A204.1 (cell line): Measurements from ENCODE around the gene PPP1R7.

Experiments
- FAIRE-seq: peaks from 2 replicates; lab custom pipeline; 2012; peaks lifted over from hg19 to GRCh38; lab: Jason Lieb, UNC

Gene PPP1R7

DNA sequence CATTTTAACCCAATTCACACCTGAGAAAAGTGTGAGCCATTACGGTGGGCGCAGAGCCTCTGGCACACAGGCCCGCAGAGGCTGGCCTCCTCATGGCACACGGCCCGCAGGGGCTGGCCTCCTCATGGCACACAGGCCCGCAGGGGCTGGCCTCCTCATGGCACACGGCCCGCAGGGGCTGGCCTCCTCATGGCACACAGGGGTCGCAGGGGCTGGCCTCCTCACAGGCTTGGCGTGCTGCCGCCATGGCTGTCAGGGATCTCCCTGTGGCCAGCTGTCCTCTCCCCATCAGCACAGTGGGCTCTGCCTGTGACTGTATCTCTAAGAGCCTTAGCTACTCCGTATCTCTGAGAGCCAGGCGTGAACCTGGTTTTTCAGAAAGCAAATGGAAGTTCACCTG is 62.8 kb downstream of the PPP1R7 start:
- FAIRE-seq: no peak

DNA sequence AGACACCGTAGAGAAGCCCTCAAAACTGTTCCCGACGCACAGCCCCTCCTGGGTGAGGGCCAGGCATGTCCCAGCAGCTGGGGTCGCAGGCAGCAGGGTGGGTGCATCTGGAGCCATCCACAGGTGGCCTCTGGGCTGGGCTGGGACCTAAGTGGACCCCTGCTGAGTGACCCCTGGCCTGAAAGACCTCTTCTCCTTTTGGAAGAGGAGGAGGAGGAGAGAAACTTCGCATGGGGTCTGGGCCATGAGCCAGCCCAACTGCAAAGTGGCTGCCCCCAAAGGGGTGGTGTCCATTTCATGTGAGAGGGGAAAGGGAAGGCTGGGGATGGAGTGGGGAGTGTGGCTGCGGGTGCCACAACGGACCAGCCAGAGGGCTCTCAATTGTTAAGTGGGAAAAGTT is 63.3 kb downstream of the PPP1R7 start:
- no peak for FAIRE-seq

DNA sequence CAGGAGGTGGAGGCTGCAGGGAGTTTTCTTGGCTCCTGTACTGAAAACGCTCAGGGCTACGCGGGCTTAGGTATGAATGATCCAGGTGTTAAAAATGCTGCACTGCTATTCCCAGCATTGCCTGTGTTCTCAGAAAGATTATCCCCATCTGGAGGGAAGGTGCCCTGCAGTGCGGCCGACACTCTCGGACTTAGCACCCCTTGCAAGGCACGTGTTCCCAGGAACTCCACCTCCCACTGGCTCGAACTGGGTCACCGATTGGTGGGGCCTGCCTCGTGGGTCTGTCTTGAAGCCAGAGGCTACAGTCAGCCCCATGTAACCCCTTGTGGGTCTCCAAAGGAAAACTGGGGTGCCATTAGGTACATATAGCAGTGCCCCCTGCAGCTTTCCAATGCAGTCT is 63.9 kb downstream of the PPP1R7 start:
- no peak for FAIRE-seq

DNA sequence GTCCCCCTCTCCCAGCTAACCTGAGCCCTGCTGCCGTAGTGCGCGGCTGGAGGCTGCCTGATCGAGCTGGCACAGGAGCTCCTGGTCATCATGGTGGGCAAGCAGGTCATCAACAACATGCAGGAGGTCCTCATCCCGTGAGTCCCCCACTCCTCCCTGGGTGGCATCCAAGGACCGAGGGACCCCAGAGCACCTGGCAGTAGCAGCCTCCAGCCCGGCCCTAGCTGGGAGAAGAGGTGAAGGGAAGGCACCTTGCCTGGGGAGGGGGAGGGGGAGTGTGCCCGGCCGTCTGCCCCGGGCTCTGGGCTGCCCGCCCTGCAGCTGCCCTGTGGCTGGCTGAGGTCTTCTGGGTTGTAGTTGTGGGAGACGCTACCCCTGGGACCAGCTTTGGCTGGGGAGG is 64.5 kb downstream of the PPP1R7 start:
- no peak for FAIRE-seq

DNA sequence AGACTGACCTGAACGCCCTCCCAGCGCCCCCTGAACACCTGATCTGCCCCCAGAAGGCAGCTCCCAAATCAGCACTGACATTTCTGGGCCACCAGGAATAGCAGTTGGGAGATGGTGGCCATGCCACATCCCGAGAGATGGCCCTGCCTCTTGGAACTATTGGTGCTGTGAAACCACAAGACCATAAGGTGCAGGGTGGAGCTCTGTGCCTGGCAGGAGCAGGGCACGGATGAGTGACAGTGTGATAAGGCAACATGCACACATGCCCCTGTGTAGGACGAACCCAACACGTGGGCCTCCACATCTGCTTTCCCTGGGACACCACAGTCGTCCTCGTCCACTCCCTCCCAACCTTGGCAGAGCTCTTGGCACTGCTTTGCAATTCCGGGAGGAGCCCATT is 65.2 kb downstream of the PPP1R7 start:
- FAIRE-seq: no peak

DNA sequence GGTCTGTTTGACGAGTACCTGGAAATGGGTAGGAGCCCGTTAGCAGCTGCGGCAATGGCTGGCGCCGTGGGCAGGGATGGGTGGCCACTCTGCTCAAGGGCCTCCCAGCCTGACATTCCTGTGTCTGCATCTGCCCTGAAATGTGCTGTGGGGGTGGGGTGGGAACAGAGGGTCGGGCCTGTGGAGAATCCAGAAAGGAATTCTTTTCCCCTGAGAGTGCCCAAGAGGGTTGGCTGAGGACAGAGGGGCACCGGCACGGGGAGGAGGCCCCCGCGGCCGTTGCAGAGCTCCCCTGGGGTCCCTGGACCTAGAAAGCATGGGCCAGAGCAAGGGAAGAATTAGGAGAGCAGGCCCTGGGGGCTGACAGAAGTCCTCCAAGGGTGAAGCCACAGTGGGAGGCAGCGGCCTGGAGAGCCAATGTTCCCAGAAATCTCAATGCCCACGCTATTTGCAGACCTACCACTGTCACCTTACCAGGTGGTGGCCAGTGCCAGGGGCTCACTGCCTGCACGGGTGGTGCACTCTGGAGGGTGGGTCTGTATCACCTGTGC is 66.0 kb downstream of the PPP1R7 start:
- FAIRE-seq: no peak

DNA sequence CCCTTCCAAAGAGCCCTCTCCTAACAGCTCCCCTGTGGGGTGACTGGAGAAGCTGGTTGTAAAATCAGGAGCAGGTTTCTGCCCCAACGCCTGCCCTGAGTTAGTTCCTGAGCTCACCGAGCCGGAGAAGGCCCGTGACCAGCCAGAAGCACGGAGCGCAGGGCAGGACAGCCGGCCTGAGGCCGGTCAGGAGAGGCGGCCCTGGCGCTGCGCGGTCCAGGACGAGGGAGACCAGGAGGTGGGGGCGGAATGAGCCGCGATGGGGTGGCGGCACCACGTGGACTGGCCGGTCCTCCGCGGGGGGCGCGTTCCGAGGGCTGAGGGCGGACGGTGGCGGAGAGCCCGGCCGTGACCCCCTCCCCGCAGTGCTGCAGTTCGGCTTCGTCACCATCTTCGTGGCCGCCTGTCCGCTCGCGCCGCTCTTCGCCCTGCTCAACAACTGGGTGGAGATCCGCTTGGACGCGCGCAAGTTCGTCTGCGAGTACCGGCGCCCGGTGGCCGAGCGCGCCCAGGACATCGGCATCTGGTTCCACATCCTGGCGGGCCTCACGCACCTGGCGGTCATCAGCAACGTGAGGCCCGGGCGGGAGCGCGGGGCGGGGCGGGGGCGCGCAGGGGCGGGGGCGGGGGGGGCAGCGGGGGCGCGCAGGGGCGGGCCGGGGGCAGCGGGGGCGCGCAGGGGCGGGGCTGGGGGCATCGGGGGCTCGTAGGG is 67.2 kb downstream of the PPP1R7 start:
- FAIRE-seq: no peak

DNA sequence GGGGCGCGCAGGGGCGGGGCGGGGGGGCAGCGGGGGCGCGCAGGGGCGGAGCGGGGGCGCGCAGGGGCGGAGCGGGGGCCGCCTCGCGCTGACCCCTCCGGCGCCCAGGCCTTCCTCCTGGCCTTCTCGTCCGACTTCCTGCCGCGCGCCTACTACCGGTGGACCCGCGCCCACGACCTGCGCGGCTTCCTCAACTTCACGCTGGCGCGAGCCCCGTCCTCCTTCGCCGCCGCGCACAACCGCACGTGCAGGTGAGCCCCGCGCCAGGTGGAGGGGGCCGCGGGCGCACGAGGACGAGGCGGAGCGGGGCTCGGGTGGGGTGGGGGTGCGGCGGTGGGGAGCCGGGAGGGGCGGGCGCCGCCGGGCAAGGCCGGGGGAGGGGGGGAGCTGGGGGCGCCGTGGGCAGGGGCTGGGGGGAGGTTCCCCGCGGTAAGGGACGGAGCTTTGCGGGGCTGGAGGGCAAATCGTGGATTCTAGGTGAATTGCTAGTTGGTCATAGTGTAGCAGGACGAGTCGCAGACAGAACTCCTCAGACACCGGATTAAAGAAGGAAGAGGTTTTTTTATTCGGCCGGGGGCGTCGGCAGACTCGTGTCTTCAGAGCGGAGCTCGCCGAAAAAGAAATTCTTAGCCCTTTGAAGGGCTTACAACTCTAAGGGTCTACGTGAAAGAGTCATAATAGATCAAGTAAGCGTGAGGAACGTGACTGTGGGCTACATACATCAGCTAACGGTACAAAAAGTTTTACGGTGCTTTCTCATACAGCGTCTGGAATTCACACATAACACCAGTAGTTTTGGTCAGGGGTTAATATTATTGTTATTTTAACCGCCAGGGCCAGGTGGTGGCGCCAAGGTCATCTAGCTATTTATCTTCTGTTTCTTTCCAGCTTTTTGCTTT is 68.1 kb downstream of the PPP1R7 start:
- no peak for FAIRE-seq

DNA sequence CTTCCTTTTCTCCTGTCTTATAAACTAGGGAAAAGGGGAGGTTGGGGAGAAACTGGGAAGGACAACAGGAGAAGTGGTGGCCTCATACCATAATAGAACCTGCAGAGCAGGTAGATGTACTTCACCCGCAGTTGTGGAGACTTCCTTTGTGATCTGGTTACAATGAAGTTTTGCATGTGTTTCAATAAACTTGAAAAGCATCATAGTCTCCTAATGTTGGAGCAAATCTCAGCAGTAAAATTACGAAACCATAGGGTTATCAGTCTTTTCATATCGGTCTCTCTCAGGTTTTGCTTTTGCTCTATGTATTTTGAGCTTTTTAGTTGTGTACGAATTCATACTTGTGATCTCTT is 68.7 kb downstream of the PPP1R7 start:
- FAIRE-seq: no peak

DNA sequence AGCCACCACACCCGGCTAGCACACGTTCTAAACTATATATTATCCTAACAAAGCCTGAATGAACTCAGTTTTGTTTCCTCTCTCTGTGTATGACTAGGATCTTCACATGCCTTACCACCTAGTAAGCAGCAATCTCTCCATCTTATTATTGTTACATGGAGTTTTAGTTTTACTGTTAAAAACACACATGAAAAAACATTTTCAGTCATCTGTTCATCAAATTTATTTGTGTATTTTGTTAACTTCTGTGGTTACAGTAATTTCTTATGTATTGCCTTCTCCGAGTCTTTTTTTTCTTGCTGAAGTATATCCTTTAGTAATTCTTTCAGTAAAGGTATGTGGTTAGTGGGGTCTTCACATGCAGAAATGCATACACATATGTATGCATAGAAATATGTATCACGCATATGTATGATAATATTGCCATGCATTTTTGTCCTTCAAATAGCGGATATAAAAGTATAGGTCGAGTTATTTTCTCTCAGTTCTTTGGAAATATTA is 69.6 kb downstream of the PPP1R7 start:
- FAIRE-seq: no peak

DNA sequence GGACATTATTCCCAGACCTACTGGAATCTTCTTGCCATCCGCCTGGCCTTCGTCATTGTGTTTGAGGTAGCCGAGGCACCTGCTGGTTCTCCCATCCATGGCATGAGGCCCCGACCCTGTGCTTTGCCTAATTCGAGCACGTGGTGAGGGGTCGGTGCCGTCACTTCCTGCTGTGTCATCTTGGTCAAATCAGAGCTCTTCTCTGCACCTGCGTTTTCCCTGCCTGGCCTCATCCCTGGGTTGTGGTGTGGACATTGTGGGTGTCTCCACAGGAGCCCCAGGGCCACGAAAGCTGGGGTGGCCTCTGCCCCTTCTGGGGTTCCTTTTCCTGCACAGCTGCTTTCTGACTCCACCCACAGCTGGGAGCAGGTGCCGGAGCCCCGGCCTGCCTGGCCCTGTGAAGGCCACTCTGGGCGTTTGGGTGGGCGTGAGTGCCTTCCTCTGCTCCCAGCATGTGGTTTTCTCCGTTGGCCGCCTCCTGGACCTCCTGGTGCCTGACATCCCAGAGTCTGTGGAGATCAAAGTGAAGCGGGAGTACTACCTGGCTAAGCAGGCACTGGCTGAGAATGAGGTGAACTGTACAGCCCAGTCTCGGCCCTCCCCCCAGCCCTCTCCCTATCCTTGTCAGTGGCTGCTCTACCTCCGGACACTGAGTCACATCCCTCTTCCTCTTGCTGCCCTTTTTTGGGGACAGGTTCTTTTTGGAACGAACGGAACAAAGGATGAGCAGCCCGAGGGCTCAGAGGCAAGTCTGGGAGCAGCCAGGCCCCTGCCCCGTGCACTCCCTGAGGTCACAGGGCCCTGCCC is 73.1 kb downstream of the PPP1R7 start:
- FAIRE-seq: no peak

DNA sequence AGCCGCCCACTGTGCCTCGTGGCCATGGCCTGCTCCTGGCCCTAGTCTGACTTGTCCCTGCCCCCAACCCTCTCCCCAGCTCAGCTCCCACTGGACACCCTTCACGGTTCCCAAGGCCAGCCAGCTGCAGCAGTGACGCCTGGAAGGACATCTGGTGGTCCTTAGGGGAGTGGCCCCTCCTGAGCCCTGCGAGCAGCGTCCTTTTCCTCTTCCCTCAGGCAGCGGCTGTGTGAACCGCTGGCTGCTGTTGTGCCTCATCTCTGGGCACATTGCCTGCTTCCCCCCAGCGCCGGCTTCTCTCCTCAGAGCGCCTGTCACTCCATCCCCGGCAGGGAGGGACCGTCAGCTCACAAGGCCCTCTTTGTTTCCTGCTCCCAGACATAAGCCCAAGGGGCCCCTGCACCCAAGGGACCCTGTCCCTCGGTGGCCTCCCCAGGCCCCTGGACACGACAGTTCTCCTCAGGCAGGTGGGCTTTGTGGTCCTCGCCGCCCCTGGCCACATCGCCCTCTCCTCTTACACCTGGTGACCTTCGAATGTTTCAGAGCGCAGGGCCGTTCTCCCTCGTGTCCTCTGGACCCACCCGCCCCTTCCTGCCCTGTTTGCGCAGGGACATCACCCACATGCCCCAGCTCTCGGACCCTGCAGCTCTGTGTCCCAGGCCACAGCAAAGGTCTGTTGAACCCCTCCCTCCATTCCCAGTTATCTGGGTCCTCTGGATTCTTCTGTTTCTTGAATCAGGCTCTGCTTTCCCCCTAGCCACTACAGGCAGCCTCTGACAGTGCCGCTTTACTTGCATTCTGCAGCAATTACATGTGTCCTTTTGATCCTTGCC is 74.0 kb downstream of the PPP1R7 start:
- no peak for FAIRE-seq

DNA sequence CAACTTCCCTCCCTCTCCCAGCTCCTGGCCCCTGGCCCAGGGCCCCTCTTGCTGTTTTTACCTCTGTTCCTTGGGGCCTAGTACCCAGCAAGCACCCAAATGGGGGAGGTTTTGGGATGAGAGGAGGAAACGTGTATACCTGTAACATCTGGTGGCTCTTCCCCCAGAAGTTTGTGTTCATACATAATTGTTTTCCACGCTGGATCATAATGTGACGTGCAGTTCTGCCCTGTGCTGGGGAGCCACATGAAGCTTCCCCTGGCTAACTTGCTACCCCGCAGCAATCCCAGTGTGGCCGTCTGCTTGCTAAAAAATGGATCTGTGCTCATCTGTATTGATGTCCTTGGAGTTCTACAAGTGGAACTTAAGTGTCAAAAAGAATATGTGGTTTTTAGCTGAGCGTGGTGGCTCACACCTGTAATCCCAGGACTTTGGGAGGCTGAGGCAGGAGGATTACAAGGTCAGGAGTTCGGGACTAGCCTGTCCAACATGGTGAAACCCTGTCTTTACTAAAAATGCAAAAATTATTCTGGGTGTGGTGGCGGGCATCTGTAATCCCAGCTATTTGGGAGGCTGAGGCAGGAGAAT is 74.7 kb downstream of the PPP1R7 start:
- no peak for FAIRE-seq

DNA sequence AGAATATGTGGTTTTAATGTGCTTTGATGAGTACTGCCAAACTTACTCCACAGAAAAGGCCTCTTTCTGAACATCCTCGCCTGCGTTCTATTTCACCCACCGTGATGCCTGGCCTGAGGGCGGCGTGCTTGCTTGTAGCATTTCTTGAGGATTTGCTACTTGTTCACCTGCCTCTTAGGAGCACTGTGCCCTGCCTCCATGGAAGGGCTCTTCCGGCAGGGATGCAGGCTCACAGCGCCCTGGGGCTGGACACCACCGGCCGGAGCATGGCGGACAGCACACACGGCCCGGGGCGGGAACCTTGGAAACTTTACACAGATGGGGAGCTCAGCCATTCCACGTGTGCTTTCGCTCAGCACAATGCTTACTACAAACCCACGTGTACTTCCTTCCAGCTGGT is 75.3 kb downstream of the PPP1R7 start:
- FAIRE-seq: no peak

DNA sequence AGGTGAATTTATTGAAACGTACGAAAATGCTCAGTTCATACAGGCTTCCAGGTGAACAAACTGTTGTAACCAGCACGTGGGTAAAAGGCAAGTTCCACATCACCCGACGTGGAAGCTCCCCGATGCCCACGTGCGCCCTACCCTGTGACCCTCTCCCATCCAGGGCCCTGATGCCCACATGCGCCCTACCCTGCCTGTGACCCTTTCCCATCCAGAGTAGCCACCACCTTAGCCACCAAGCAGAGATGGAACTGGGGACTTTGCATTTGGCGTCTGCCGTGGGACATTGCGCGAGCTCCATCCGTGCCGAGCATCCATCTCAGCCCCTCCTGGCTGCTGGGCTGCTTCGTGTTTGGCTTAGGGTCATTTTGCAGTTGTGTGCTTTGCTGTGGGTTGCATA is 75.7 kb downstream of the PPP1R7 start:
- FAIRE-seq: no peak

DNA sequence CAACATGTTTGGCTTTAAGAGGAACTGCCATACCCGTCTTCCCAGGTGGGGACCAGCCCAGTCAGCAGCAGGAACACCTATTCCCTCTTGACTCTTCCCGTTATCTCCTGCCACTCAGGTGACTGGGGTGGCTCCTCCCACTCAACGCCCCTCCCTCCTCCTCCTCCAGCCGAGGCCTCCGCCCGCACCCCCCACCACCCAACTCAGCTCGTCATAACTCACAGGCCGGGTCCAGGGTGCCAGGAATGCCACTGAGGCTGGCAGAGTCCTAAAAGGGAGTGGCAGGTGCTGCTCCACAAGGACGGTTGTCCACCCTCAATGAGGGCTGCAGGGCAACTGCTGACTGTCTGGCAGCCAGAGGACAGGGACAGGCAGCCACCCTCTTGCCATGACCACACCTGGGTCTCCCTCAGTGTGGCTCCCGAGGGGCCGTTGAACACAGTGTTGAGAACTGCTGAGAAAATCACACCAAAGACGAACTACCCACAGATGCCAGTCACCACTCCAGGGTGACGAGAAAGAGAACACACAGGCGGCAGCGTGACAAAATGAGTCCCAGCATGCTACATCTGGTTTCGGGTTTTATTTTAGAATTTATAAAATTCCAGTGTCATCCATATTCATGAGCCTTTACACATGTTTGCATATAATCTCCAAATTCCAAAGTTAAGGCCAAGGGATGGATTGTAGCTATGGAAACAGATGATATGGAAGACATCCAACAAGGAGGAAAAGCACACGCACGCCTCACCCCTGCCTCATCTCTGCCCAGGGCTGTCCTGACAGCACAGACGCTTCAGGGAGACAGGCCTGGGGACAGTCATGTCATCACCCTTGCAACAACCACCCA is 76.7 kb downstream of the PPP1R7 start:
- FAIRE-seq: no peak

DNA sequence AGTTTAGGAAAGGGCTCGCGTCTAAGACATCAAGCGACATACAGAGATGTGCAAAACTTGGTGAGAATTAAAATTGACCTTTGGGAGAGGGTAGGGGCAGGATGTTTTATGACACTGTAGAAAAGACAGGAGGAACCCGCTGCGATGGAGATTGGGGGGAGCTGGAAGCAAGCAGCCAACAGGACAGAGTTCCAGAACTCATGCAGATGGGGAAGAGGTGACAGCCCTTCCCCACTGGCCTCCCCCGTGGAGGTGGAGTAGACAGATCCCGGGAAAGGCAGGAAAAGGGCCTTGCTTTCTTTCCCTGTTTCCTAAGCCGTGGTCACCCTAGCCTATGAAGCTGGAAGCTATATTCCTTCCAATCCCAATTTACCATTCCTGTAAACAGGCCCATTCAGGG is 77.3 kb downstream of the PPP1R7 start:
- FAIRE-seq: no peak

DNA sequence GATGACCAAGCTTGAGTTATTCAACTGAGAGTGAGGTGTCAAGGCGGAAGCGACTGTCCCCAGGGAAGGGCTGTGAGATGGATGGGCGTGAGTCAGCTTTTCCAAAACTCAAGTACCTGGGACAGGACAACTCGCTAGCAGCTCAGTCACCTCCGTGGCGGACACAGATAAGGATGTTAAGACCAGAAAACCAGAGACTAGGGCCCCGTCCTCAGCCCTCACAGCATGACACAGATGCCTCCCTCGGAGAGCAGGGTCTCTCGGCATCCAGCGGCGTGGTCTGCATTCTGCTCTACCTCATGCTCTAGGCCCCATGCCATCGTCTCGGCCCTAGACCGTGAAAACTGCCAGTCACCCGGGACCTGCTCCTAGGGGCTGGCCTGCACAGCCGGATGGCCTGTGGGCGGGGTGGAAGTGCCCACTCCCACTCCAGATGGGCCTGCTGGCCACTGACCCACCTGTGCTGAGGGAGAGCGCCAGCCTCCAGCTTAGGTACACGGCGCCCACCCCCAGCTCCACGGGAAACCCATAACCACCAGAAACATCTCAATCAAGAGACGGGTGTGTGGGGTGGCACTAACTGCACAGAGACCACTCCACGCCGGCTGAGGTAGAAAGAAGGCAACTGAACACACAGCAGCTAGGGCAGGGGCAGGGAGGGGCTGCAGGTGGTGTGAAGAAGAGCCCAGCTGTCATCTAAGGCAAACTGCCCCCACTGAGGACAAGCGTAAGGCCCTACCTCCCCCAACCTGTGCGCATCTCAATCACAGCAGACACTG is 78.0 kb downstream of the PPP1R7 start:
- FAIRE-seq: no peak

DNA sequence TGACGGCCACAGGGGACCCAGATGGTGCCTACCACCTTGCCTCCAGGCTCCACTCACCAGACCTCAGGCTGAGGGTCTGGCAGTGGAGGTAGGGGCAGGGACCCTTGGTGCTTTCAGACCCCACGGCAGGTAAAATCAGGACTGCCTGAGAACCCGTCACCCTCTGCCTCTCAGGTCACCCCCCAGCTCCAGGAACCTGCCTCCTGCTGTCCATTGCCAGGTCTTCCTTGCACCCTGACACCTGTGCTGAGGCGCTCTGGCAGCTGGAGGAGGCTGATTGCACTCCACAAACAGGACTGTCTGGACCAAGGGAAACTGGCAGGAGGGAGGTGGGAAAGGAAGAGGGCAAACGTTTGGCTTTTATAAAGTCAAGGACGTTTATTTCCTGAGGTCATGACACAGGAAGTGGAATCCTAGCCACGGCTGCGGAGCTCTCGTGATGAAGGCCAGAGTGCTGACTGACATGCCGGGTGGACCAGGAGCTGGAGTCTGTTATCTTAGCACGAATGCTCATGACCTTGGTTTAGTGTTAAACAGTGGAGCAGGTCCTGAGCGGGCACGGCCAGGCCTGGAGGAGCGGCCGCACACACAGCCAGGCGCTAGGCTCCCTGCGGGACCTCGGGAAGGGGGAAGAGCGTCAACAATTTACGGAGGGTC is 78.7 kb downstream of the PPP1R7 start:
- no peak for FAIRE-seq
